Neural cell (in vitro differentiated cells): ENCODE data around the gene PEMT. TPM values are rescaled to one million over a fixed set of nuclear protein-coding genes. Genes with fewer than 3 reads are reported as not detected.

ENCODE experiments used
- H2AFZ ChIP-seq: fragments of 200-600, 300-800 bp; sonication (generic), shearing (Covaris generic); 2 replicates; pipeline ENCODE4 v1.6.0; 2014; ENCODE audit warnings: low read depth, mild to moderate bottlenecking, antibody characterized with exemption, low read length, moderate library complexity
- H3F3A ChIP-seq: fragments of 200-600 bp; shearing (Covaris generic); 2 replicates; pipeline ENCODE4 v1.6.1; 2016; ENCODE audit warnings: mild to moderate bottlenecking, moderate library complexity, mixed read lengths, antibody characterized with exemption, low read length; ENCODE audit not compliant: insufficient read depth, poor library complexity, severe bottlenecking
- H3K27ac ChIP-seq: fragments of 200-600, 300-800 bp; sonication (generic), shearing (Covaris generic); 2 replicates; pipeline ENCODE4 v1.5.1; 2014; ENCODE audit warnings: mild to moderate bottlenecking, low read length, moderate library complexity
- H3K27me3 ChIP-seq: fragments of 300-800, 200-600 bp; sonication (generic), shearing (Covaris generic); 2 replicates; pipeline ENCODE4 v1.6.0; 2014; ENCODE audit warnings: mild to moderate bottlenecking, low read depth, low read length, moderate library complexity; ENCODE audit not compliant: insufficient read depth
- H3K36me3 ChIP-seq: fragments of 300-800, 200-600 bp; sonication (generic), shearing (Covaris generic); 2 replicates; pipeline ENCODE4 v1.5.1; 2014; ENCODE audit warnings: mild to moderate bottlenecking, antibody characterized with exemption, low read length, moderate library complexity; ENCODE audit not compliant: insufficient read depth
- H3K4me2 ChIP-seq: fragments of 300-800, 200-600 bp; sonication (generic), shearing (Covaris generic); 2 replicates; pipeline ENCODE4 v1.6.0; 2014; ENCODE audit warnings: mild to moderate bottlenecking, low read length
- H3K4me3 ChIP-seq: fragments of 300-800, 200-600 bp; sonication (generic), shearing (Covaris generic); 2 replicates; pipeline ENCODE4 v1.5.1; 2014; ENCODE audit warnings: mild to moderate bottlenecking, low read length, moderate library complexity
- H3K79me2 ChIP-seq: fragments of 200-600 bp; shearing (Covaris generic); replicated peaks from 2 replicates; pipeline ENCODE4 v1.6.0; 2014; ENCODE audit warnings: mild to moderate bottlenecking, low read length, moderate library complexity; ENCODE audit not compliant: insufficient read depth
- H3K9ac ChIP-seq: fragments of 300-800, 200-600 bp; sonication (generic), shearing (Covaris generic); 2 replicates; pipeline ENCODE4 v1.6.1; 2016; ENCODE audit warnings: mild to moderate bottlenecking, low read length, mixed read lengths
- H3K9me2 ChIP-seq: fragments of 200-600 bp; shearing (Covaris generic); 2 replicates; pipeline ENCODE4 v1.6.1; 2016; ENCODE audit warnings: mild to moderate bottlenecking, low read length, mixed read lengths; ENCODE audit not compliant: insufficient read depth
- H3K9me3 ChIP-seq: fragments of 200-600, 300-800 bp; sonication (generic), shearing (Covaris generic); 2 replicates; pipeline ENCODE4 v1.6.1; 2016; ENCODE audit warnings: mild to moderate bottlenecking, mixed run types, low read length, moderate library complexity, mixed read lengths
- H4K20me1 ChIP-seq: fragments of 200-600 bp; shearing (Covaris generic); 2 replicates; pipeline ENCODE4 v1.6.1; 2016; ENCODE audit warnings: mild to moderate bottlenecking, mixed run types; ENCODE audit not compliant: insufficient read depth
- CTCF ChIP-seq: fragments of 450-650 bp; IDR thresholded peaks from 2 replicates; pipeline ENCODE4 v1.5.1; 2014; ENCODE audit warnings: antibody characterized with exemption, mild to moderate bottlenecking, moderate library complexity; ENCODE audit not compliant: poor library complexity, severe bottlenecking
- EP300 ChIP-seq: fragments of 450-650 bp; conservative IDR thresholded peaks from 2 replicates; pipeline ENCODE4 v1.6.1; 2014; ENCODE audit warnings: antibody characterized with exemption, mild to moderate bottlenecking, moderate library complexity; ENCODE audit not compliant: poor library complexity, severe bottlenecking
- EZH2 ChIP-seq: fragments of 200-600, 300-800 bp; shearing (Covaris generic), sonication (generic); IDR thresholded peaks from 2 replicates; pipeline ENCODE4 v1.6.1; 2014; ENCODE audit warnings: antibody characterized with exemption, low read length, borderline replicate concordance, mild to moderate bottlenecking; ENCODE audit not compliant: insufficient read depth, poor library complexity, severe bottlenecking
- MXI1 ChIP-seq: fragments of 450-650 bp; conservative IDR thresholded peaks from 2 replicates; pipeline ENCODE4 v1.6.1; 2014; ENCODE audit warnings: antibody characterized with exemption, mild to moderate bottlenecking; ENCODE audit not compliant: poor library complexity, severe bottlenecking
- POLR2AphosphoS5 ChIP-seq: IDR thresholded peaks from 2 replicates; pipeline ENCODE4 v1.6.1; 2012
- RAD21 ChIP-seq: fragments of 450-650 bp; conservative IDR thresholded peaks from 2 replicates; pipeline ENCODE4 v1.6.1; 2014; ENCODE audit warnings: antibody characterized with exemption, mild to moderate bottlenecking, moderate library complexity
- REST ChIP-seq: IDR thresholded peaks from 2 replicates; pipeline ENCODE4 v1.6.1; 2012; ENCODE audit warnings: borderline replicate concordance
- SMC3 ChIP-seq: fragments of 450-650 bp; conservative IDR thresholded peaks from 2 replicates; pipeline ENCODE4 v1.6.1; 2014; ENCODE audit warnings: antibody characterized with exemption, mild to moderate bottlenecking, moderate library complexity; ENCODE audit not compliant: poor library complexity
- TAF1 ChIP-seq: IDR thresholded peaks from 2 replicates; pipeline ENCODE4 v1.6.1; 2012; ENCODE audit warnings: low read depth
- polyA plus RNA-seq: library from polyadenylated mRNA; depleted of rRNA; stranded (reverse); fragments of >200 nt; gene quantifications from 2 replicates; pipeline ENCODE4 v1.2.3, GENCODE V29; 2014

Gene PEMT
- polyA plus RNA-seq, 1 donor from 2014 or later = 71.7 TPM

- no peaks in the 10 kb centered on the region for H3K27me3 ChIP-seq
- H3K9me3 ChIP-seq = no peaks in the 10 kb centered on the region
- H3K79me2 ChIP-seq = no peaks in the 10 kb centered on the region
- no peaks in the 10 kb centered on the region for H3K36me3 ChIP-seq
- no peak overlapping the region for H3K4me3 ChIP-seq
- TF ChIP-seq SMC3 = no peak
- no peak for TF ChIP-seq POLR2AphosphoS5
- no peak for TF ChIP-seq TAF1
- no peak for TF ChIP-seq EZH2
- TF ChIP-seq RAD21 = no peak
- no peak for TF ChIP-seq EP300
- TF ChIP-seq MXI1 = no peak
- TF ChIP-seq REST = no peak
- no peak for TF ChIP-seq CTCF
- H4K20me1 ChIP-seq = no peaks in the 10 kb centered on the region
- H3F3A ChIP-seq = no peaks in the 10 kb centered on the region
- no peak overlapping the region for H3K9ac ChIP-seq
- no peak overlapping the region for H3K27ac ChIP-seq
- no peak overlapping the region for H3K4me2 ChIP-seq
- no peaks in the 10 kb centered on the region for H3K9me2 ChIP-seq
- no peak overlapping the region for H2AFZ ChIP-seq
Observed at GRCh38 chr17:17567631-17568030, 23.9 kb downstream of the PEMT start.

- Histone ChIP-seq H3K4me3 (no peak overlapping the region), H3K4me2 (no peak overlapping the region), H2AFZ (no peak overlapping the region), H3K27me3 (no peaks in the 10 kb centered on the region), H3K9me3 (no peaks in the 10 kb centered on the region), H3K9ac (no peak overlapping the region), H3K36me3 (no peaks in the 10 kb centered on the region), H3K79me2 (no peaks in the 10 kb centered on the region), H4K20me1 (no peaks in the 10 kb centered on the region), H3K9me2 (no peaks in the 10 kb centered on the region), H3F3A (no peaks in the 10 kb centered on the region), H3K27ac (no peak overlapping the region)
- TF ChIP-seq MXI1 = no peak
- no peak for TF ChIP-seq RAD21
- no peak for TF ChIP-seq POLR2AphosphoS5
- no peak for TF ChIP-seq TAF1
- no peak for TF ChIP-seq CTCF
- TF ChIP-seq SMC3 = no peak
- TF ChIP-seq EZH2 = no peak
- no peak for TF ChIP-seq EP300
- no peak for TF ChIP-seq REST
Observed at GRCh38 chr17:17566896-17567513, 24.5 kb downstream of the PEMT start.
